Stomach smooth muscle (tissue), 2 donors: ENCODE measurements around the gene XRCC3.
A peak's percentile ranks its signal among the peaks of the same experiment; 100 is the strongest.
"Not testable (repeated sequence)": the region's sequence is repeated elsewhere in the genome, so short reads cannot be mapped to it uniquely, and the experiment has no call there.

Source experiments
- H3K27ac ChIP-seq: one replicate; pipeline ENCODE4 v1.7.0; 2013; ENCODE audit warnings: mild to moderate bottlenecking, low read length, inconsistent platforms
- H3K27me3 ChIP-seq, 2 donors: one replicate each; pipeline ENCODE4 v1.7.0; 2013; ENCODE audit warnings: low read length in 2 of 2; ENCODE audit not compliant: insufficient read depth in 2 of 2, control insufficient read depth in 1 of 2
- H3K36me3 ChIP-seq, 2 donors: one replicate each; pipeline ENCODE4 v1.7.0; 2013; ENCODE audit warnings: low read length in 2 of 2; ENCODE audit not compliant: control insufficient read depth in 2 of 2, insufficient read depth in 2 of 2
- H3K4me1 ChIP-seq: one replicate; pipeline ENCODE4 v1.7.0; 2013; ENCODE audit warnings: low read length; ENCODE audit not compliant: control insufficient read depth, insufficient read depth
- H3K4me3 ChIP-seq, 2 donors: one replicate each; pipeline ENCODE4 v1.7.0; 2013; ENCODE audit warnings: low read length in 2 of 2
- H3K9ac ChIP-seq, 2 donors: one replicate each; pipeline ENCODE4 v1.7.0; 2013; ENCODE audit warnings: low read length in 2 of 2, mild to moderate bottlenecking in 1 of 2
- H3K9me3 ChIP-seq, 2 donors: one replicate each; pipeline ENCODE4 v1.7.0; 2013; ENCODE audit warnings: low read length in 2 of 2; ENCODE audit not compliant: control insufficient read depth in 2 of 2
- donor health status: healthy.
- donor health status: Pancreatic carcinoma.

XRCC3 gene

DNA sequence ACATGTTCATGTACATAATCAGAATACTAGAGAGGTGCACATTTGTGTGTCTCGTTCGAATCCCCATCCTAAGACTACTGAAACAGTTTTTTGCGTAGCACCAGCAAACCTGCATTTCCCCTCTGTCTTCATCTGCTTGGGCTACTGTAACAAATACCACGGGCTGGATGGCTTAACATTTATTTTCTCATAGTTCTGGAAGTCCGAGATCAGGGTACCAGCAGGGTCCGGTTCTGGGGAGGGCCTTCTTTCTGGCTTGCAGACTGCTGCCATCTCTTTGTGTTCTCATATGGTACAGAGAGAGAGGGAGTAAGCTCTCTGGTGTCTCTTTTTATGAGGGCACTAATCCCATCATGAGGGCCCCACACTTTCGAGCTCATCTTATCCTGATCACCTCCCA lies 55.6 kb downstream of the XRCC3 start:
- H3K27ac ChIP-seq: no peak overlapping the region
- no peak overlapping the region for H3K9ac ChIP-seq
- H3K27me3 ChIP-seq: no peaks in the 10 kb centered on the region
- H3K4me3 ChIP-seq: no peak overlapping the region
- no peaks in the 10 kb centered on the region for H3K9me3 ChIP-seq
- H3K4me1 ChIP-seq: peaks cover 17% of the 10 kb centered on the region
- H3K36me3 ChIP-seq: peaks cover 54 to 68% of the 10 kb centered on the region in 2 donors

DNA sequence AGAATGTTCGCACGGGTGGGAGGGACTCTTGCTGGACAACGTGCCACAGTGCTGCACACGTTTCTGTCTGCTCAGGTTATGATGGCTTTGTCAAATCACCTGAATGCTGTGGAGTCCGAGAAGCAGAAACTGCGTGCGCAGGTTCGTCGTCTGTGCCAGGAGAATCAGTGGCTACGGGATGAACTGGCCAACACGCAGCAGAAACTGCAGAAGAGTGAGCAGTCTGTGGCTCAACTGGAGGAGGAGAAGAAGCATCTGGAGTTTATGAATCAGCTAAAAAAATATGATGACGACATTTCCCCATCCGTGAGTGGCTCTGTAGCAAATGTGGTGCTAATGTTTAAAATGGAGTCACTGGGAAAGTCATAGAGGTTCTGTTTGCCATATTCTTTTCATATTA lies 57.8 kb downstream of the XRCC3 start:
- H3K36me3 ChIP-seq: peaks cover 47 to 57% of the 10 kb centered on the region in 2 donors
- H3K27ac ChIP-seq: no peak overlapping the region
- H3K9me3 ChIP-seq: no peaks in the 10 kb centered on the region
- no peaks in the 10 kb centered on the region for H3K27me3 ChIP-seq
- H3K9ac ChIP-seq: no peak overlapping the region
- peaks cover 28% of the 10 kb centered on the region for H3K4me1 ChIP-seq
- no peak overlapping the region for H3K4me3 ChIP-seq

DNA sequence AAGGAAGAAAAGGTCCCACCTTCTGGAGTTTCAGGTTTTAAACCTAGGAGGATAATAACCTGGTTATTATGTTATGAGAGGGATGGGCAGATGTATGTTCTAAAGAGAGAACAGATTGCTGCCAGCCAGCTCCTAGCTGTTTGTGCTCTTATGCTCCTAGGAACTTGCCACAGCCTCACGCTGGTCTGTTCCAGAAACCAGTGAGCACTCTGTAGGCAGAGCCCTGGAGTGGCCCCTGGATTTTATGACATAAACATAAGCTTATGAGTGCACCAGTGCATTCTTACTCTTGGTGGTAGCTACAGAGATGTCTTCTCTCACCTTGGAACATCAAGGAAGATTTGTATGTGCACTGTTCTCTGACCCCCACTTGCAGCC lies 58.5 kb downstream of the XRCC3 start:
- H3K9me3 ChIP-seq: no peaks in the 10 kb centered on the region
- no peak overlapping the region for H3K27ac ChIP-seq
- no peak overlapping the region for H3K4me3 ChIP-seq
- peaks cover 26% of the 10 kb centered on the region for H3K4me1 ChIP-seq
- peaks cover 42 to 50% of the 10 kb centered on the region in 2 donors for H3K36me3 ChIP-seq
- no peaks in the 10 kb centered on the region for H3K27me3 ChIP-seq
- no peak overlapping the region for H3K9ac ChIP-seq

DNA sequence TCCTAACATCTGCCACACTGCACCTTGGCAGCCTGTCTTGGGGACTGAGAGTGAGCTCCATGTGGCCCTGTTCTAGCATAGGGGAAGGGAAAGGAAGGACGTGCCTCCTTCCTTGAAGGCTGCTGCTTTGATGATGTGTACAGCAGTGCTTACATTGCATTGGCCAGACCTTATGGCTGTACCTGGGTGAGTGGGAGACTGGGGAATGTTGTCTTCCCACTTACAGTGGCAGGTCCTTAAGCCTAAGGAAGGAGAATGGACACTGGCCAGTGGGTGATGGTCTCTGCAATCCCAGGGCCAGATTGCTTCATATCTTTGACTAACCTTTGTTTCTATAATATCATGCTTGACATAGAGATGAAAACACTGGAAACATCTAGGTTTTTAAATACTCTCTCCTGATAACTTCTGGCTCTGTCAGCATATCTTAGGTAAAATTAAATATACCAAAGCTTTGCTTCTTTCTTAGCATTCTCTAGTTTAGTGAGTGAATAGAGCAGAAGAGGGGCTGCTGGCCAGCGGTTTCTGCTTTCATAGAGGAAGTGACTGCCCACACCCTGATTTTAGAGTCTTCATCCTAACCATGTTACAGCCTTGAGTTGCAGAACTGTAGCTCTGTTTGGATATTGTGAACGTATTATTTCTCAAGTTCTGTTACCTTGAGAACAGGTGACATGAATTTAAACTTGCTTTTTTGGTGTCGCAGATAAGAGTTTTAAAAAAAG lies 59.1 kb downstream of the XRCC3 start:
- H3K9ac ChIP-seq: no peak overlapping the region
- no peak overlapping the region for H3K4me3 ChIP-seq
- no peaks in the 10 kb centered on the region for H3K27me3 ChIP-seq
- no peak overlapping the region for H3K27ac ChIP-seq
- peaks cover 30% of the 10 kb centered on the region for H3K4me1 ChIP-seq
- no peaks in the 10 kb centered on the region for H3K9me3 ChIP-seq
- H3K36me3 ChIP-seq: peaks cover 40 to 46% of the 10 kb centered on the region in 2 donors

DNA sequence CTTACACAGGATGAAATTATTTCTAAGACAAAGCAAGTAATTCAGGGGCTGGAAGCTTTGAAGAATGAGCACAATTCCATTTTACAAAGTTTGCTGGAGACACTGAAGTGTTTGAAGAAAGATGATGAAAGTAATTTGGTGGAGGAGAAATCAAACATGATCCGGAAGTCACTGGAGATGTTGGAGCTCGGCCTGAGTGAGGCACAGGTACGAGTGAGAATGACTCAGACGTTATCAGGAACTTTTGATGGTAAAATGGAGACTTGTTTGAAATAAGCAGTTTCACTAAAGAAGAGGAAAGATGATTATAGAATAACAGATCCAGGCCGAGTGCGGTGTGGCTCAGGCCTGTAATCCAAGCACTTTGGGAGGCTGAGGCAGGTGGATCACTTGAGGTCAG lies 60.6 kb downstream of the XRCC3 start:
- H3K36me3 ChIP-seq: peaks cover 32 to 36% of the 10 kb centered on the region in 2 donors
- no peak overlapping the region for H3K27ac ChIP-seq
- H3K4me1 ChIP-seq: peaks cover 32% of the 10 kb centered on the region
- H3K4me3 ChIP-seq: no peak overlapping the region
- no peaks in the 10 kb centered on the region for H3K9me3 ChIP-seq
- no peak overlapping the region for H3K9ac ChIP-seq
- H3K27me3 ChIP-seq: no peaks in the 10 kb centered on the region

DNA sequence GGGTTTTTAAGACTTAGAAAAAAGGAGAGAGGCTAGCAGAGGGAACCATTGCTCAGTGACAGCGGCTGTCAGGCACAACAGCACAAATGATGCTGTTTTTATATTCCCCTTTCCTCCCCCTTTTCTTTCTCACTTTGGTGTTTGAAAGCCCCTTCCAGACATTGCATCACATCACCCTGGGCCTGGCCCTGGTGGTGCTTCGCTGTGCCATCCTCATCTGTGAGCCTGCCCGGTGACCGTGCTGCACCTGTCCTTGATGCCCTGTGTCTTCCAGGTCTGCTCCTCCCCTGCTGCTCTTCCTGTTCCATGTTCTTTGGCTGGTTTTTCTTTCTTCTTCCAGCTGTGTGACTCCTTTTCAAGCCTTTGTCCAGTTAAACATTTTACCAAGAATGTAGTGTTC lies 61.4 kb downstream of the XRCC3 start:
- Histone ChIP-seq H3K27me3 (no peaks in the 10 kb centered on the region), H3K9ac (peak overlapping the region in 1 of 2 donors; percentile 1), H3K36me3 (peaks cover 28 to 31% of the 10 kb centered on the region in 2 donors), H3K9me3 (no peaks in the 10 kb centered on the region), H3K27ac (peak overlapping the region; percentile 46), H3K4me1 (peaks cover 32% of the 10 kb centered on the region), H3K4me3 (peak overlapping the region in 1 of 2 donors; percentile 35)

DNA sequence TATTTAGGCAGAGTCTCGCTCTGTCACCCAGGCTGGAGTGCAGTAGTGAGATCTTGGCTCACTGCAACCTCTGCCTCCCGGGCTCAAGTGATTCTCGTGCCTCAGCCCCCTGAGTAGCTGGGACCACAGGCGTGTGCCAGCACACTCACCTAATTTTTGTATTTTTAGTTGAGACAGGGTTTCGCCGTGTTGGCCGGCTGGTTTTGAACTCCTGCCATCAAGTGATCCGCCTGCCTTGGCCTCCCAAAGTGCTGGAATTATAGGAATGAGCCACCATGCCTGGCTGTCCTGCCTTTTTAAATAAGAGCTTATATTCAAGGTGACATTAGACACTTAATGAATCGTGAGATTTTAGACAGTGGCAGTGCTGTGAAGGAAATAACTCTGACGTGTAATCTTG lies 61.9 kb downstream of the XRCC3 start:
- H3K27ac ChIP-seq: peak overlapping the region; percentile 46
- H3K9me3 ChIP-seq, H3K27me3 ChIP-seq: not testable (repeated sequence)
- peak overlapping the region in 1 of 2 donors; percentile 1 for H3K9ac ChIP-seq
- peaks cover 32% of the 10 kb centered on the region for H3K4me1 ChIP-seq
- H3K4me3 ChIP-seq: peak overlapping the region in 1 of 2 donors; percentile 35
- H3K36me3 ChIP-seq: peaks cover 28 to 30% of the 10 kb centered on the region in 2 donors

DNA sequence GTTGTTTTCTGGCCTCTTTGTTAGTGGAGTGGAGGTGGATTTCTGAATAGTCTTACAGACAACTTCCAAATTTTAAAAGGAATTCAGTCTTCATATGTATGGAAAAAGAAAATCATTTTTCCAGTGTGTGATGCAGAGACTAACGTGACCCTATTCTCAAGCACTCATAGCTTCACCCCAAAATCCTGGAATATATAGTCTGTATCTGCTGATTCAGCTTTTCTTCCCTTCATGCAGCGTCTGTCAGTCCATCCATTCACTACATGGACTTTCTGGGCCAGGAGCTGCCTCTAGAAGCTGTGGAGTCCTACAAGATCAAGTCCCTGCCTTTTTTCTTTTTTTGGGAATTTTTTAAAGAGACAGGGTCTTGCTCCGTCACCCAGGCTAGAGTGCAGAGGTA lies 62.4 kb downstream of the XRCC3 start:
- no peaks in the 10 kb centered on the region for H3K27me3 ChIP-seq
- peak overlapping the region in 1 of 2 donors; percentile 13 for H3K9ac ChIP-seq
- H3K36me3 ChIP-seq: peaks cover 25 to 27% of the 10 kb centered on the region in 2 donors
- no peak overlapping the region for H3K27ac ChIP-seq
- H3K9me3 ChIP-seq: no peaks in the 10 kb centered on the region
- peaks cover 30% of the 10 kb centered on the region for H3K4me1 ChIP-seq
- no peak overlapping the region for H3K4me3 ChIP-seq

DNA sequence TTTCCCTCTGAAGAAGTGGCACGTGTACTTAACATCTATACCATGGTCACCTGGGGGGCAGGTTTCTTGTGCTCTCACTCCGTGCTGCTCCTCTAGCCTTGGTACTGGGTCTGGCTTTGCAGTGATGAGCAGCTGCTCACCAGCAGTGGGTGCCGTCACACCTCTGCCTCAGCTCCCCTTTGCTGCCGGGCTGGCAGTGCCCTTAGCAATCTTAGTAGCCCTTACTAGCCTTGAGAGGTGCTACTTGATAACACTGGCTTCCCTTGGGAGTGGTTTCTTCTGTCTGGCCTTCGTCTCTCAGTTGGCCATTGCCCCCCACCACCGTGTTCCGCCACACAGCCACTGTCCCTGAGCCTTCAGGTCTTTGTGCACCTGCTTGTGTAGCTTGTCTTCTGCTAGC lies 63.7 kb downstream of the XRCC3 start:
- H3K36me3 ChIP-seq: peaks cover 15 to 16% of the 10 kb centered on the region in 2 donors
- H3K9me3 ChIP-seq: no peaks in the 10 kb centered on the region
- no peak overlapping the region for H3K27ac ChIP-seq
- H3K9ac ChIP-seq: no peak overlapping the region
- H3K4me3 ChIP-seq: no peak overlapping the region
- H3K4me1 ChIP-seq: peaks cover 26% of the 10 kb centered on the region
- no peaks in the 10 kb centered on the region for H3K27me3 ChIP-seq

DNA sequence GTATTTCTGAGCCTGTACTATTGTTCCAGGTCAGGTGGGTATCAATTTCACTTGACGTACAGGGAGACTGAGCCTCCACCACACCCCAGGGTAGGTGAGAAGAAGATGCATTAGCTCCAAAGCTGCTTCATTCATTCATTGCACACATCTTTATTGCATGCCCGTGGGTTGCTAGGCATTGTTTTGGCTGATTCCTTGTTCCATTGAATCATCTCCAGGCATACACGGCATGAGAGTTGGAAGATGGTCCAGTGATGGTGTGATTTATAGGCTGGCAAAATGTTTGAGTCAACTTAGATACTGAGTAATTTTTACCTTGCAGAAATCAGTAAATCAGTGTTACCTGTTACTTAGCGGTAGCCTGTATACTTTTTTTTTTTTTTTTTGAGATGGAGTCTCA lies 65.0 kb downstream of the XRCC3 start:
- H3K36me3 ChIP-seq: peaks cover 4 to 6% of the 10 kb centered on the region in 2 donors
- H3K27ac ChIP-seq: no peak overlapping the region
- H3K9me3 ChIP-seq: no peaks in the 10 kb centered on the region
- H3K4me3 ChIP-seq: no peak overlapping the region
- H3K4me1 ChIP-seq: peaks cover 25% of the 10 kb centered on the region
- no peaks in the 10 kb centered on the region for H3K27me3 ChIP-seq
- no peak overlapping the region for H3K9ac ChIP-seq

DNA sequence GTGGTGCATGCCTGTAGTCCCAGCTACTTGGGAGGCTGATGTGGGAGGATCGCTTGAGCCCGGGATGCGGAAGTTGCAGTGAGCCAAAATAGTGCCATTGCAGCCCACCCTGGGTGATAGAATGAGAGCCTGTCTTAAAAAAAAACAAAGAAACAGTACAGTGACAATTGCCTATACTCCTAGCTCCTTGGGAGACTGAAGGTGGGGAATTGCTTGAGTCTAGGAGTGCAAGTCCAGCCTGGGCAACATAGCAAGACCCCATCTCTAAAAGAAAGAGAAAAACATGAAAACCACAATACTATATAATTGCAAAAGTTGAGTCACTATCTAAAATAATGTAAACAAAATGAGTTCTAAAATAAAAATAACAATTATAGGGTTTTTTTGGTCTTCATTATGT lies 66.2 kb downstream of the XRCC3 start:
- Histone ChIP-seq H3K27me3 (no peaks in the 10 kb centered on the region), H3K4me3 (no peak overlapping the region), H3K27ac (no peak overlapping the region), H3K9me3 (no peaks in the 10 kb centered on the region), H3K36me3 (no peaks in the 10 kb centered on the region), H3K9ac (no peak overlapping the region), H3K4me1 (peaks cover 21% of the 10 kb centered on the region)
